ENCODE data around the gene CEP72.

DNA sequence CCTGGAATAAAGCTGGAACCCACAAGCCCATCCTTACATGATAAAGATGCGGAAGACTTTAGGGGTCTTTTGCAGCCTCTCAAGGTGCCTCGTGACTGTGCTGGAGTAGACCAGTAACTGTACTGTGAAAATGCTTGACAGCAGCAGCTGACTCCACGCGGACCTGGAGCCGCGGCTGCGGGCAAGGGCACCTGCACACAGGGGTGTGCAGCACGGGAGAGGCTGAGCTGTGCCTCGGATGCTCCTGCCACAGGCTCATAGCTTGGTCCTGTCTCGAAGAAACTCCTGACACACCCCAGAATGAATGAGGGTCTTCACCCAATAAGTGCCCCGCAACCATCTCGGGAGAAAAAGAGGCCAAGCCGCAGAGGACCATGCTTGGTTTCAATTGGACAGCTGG, 40.3 kb upstream of the CEP72 start:
- TF ChIP-seq POLR2AphosphoS5 (IDR thresholded peaks at IDR 0.05; ENCODE audit: low read depth, low read length), result no peak
- TF ChIP-seq, protein P1, sequence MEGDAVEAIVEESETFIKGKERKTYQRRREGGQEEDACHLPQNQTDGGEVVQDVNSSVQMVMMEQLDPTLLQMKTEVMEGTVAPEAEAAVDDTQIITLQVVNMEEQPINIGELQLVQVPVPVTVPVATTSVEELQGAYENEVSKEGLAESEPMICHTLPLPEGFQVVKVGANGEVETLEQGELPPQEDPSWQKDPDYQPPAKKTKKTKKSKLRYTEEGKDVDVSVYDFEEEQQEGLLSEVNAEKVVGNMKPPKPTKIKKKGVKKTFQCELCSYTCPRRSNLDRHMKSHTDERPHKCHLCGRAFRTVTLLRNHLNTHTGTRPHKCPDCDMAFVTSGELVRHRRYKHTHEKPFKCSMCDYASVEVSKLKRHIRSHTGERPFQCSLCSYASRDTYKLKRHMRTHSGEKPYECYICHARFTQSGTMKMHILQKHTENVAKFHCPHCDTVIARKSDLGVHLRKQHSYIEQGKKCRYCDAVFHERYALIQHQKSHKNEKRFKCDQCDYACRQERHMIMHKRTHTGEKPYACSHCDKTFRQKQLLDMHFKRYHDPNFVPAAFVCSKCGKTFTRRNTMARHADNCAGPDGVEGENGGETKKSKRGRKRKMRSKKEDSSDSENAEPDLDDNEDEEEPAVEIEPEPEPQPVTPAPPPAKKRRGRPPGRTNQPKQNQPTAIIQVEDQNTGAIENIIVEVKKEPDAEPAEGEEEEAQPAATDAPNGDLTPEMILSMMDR (IDR thresholded peaks at IDR 0.05), result no peak
- TF ChIP-seq SIN3A (IDR thresholded peaks at IDR 0.05; ENCODE audit: borderline replicate concordance, insufficient read depth, low read depth, low read length), result no peak
- TF ChIP-seq, protein P2, sequence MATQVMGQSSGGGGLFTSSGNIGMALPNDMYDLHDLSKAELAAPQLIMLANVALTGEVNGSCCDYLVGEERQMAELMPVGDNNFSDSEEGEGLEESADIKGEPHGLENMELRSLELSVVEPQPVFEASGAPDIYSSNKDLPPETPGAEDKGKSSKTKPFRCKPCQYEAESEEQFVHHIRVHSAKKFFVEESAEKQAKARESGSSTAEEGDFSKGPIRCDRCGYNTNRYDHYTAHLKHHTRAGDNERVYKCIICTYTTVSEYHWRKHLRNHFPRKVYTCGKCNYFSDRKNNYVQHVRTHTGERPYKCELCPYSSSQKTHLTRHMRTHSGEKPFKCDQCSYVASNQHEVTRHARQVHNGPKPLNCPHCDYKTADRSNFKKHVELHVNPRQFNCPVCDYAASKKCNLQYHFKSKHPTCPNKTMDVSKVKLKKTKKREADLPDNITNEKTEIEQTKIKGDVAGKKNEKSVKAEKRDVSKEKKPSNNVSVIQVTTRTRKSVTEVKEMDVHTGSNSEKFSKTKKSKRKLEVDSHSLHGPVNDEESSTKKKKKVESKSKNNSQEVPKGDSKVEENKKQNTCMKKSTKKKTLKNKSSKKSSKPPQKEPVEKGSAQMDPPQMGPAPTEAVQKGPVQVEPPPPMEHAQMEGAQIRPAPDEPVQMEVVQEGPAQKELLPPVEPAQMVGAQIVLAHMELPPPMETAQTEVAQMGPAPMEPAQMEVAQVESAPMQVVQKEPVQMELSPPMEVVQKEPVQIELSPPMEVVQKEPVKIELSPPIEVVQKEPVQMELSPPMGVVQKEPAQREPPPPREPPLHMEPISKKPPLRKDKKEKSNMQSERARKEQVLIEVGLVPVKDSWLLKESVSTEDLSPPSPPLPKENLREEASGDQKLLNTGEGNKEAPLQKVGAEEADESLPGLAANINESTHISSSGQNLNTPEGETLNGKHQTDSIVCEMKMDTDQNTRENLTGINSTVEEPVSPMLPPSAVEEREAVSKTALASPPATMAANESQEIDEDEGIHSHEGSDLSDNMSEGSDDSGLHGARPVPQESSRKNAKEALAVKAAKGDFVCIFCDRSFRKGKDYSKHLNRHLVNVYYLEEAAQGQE (IDR thresholded peaks at IDR 0.05; ENCODE audit: insufficient read depth in 1 of 2, low read depth in 2 of 2, low read length in 1 of 2), result no peak
